NAMALWA (cell line): Measurements from ENCODE around the gene HDAC10.

Experiments
- DNase-seq: peaks from one replicate; pipeline ENCODE4 v3.0.0-alpha.2; 2015; ENCODE audit warnings: low spot score

HDAC10 gene

GRCh38 chr22:50201191-50202129, 49.6 kb downstream of the HDAC10 start:
- no peak for DNase-seq

- DNase-seq: peak; percentile 93
Observed at GRCh38 chr22:50200461-50201190, 50.4 kb downstream of the HDAC10 start, which contains the start of gene SELENOO. Gene SELENOO, plus strand, starts transcription at chr22:50201011. Its CDS starts 26 bp downstream, at chr22:50201037.

- no peak for DNase-seq
Observed at GRCh38 chr22:50199829-50200460, 51.1 kb downstream of the HDAC10 start.

- DNase-seq: no peak
Observed at GRCh38 chr22:50199251-50199721, 51.8 kb downstream of the HDAC10 start.

GRCh38 chr22:50198624-50199017, 52.4 kb downstream of the HDAC10 start:
- DNase-seq: no peak

- DNase-seq: no peak
Observed at GRCh38 chr22:50197856-50198623, 53.0 kb downstream of the HDAC10 start.

GRCh38 chr22:50197000-50197800, 53.9 kb downstream of the HDAC10 start:
- no peak for DNase-seq

- DNase-seq: no peak
Observed at GRCh38 chr22:50196256-50196655, 54.8 kb downstream of the HDAC10 start.
